Colonic mucosa (tissue), 4 donors: Measurements from ENCODE around the gene BTBD2. TPM values are rescaled to one million over a fixed set of nuclear protein-coding genes. Genes with fewer than 3 reads are reported as not detected.

Experiments
- DNase-seq: peaks from one replicate; pipeline ENCODE4 v3.0.0-alpha.2; 2020
- H3K27ac ChIP-seq: fragments of 200-600 bp; one replicate; pipeline ENCODE4 v1.8.0; 2021
- H3K27me3 ChIP-seq: fragments of 200-600 bp; one replicate; pipeline ENCODE4 v1.8.0; 2021
- H3K36me3 ChIP-seq: fragments of 200-600 bp; one replicate; pipeline ENCODE4 v1.8.0; 2021
- H3K4me1 ChIP-seq: fragments of 200-600 bp; one replicate; pipeline ENCODE4 v1.8.0; 2021; ENCODE audit warnings: mild to moderate bottlenecking
- H3K4me3 ChIP-seq: fragments of 200-600 bp; one replicate; pipeline ENCODE4 v1.8.0; 2021
- H3K9ac ChIP-seq, 2 donors: one replicate each; pipeline ENCODE4 v1.7.0; 2013; ENCODE audit warnings: control low read depth in 2 of 2, low read depth in 2 of 2, low read length in 2 of 2
- H3K9me3 ChIP-seq: fragments of 200-600 bp; one replicate; pipeline ENCODE4 v1.8.0; 2021
- CTCF ChIP-seq: fragments of 200-600 bp; IDR thresholded peaks from one replicate; pipeline ENCODE4 v1.8.0; 2022; ENCODE audit warnings: antibody characterized with exemption, mild to moderate bottlenecking
- intact Hi-C: fragments of 100-400 bp; cut with DNase I; formaldehyde crosslinking; loops from one replicate; pipeline ENCODE4 v1.14.1; 2022
- total RNA-seq, 2 donors: library from RNA; stranded (reverse); fragmentation: NEBNext Ultra II Directional in 1 of 2; extraction: Animal tissue kit (Norgen Biotek cat#: 25700) in 1 of 2; gene quantifications; one replicate each; pipeline ENCODE4 v1.2.1, GENCODE V29; 2021
- donor health status: healthy.
- donor health status: DM: no; HTN: no; CAD: no.
- donor health status: DM: no; HTN: no; CAD: no.

BTBD2 gene
- total RNA-seq, 2 donors from 2014 or later = 74.5 to 81.5 TPM

DNA sequence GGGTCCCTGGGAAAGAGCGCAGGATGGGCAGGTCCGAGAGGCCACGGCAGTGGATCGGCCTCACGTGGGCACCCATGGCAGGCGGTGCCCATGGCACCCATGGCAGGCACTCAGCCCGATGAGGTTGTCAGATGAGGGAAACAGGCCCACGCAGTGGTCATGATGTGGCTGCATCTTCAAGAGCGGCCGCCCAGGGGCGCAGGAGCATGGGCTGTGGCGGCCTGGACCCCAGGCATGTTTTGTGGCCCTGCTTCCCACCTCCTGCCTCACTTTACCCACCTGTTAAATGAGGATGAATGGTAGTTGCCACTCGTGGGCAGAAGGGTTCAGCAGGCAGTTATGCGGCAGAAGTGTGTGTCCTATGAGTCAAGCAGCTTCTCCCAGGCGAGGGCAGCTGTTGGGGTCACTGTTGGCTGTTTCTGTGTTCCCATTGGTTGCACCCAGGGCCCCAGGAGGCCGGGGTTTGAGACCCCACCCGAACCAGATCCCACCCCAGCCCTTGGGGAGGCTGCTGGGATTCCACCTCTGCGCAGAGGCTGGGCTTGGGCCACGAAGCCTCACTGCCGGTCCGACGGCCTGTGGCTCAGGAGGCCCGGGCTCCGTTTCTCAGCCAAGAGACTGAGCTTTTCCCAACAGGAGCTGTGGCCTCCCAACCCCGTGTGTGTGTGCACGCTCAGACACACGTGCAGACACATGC lies 44.6 kb downstream of the BTBD2 start:
- Histone ChIP-seq H3K27ac (no peak overlapping the region), H3K27me3 (no peaks in the 10 kb centered on the region), H3K9me3 (no peaks in the 10 kb centered on the region), H3K36me3 (peaks cover 7% of the 10 kb centered on the region), H3K9ac (no peak overlapping the region), H3K4me1 (no peaks in the 10 kb centered on the region), H3K4me3 (no peak overlapping the region)
- intact Hi-C loops = no loop called here
- no peak for DNase-seq
- TF ChIP-seq CTCF = no peak

- no peaks in the 10 kb centered on the region for H3K27me3 ChIP-seq
- no peak for DNase-seq
- no peak overlapping the region for H3K27ac ChIP-seq
- H3K9me3 ChIP-seq = no peaks in the 10 kb centered on the region
- no peaks in the 10 kb centered on the region for H3K4me1 ChIP-seq
- peaks cover 7% of the 10 kb centered on the region for H3K36me3 ChIP-seq
- intact Hi-C loops = no loop called here
- H3K9ac ChIP-seq = no peak overlapping the region
- no peak for TF ChIP-seq CTCF
- no peak overlapping the region for H3K4me3 ChIP-seq
Observed at GRCh38 chr19:1970003-1970805, 45.3 kb downstream of the BTBD2 start.

DNA sequence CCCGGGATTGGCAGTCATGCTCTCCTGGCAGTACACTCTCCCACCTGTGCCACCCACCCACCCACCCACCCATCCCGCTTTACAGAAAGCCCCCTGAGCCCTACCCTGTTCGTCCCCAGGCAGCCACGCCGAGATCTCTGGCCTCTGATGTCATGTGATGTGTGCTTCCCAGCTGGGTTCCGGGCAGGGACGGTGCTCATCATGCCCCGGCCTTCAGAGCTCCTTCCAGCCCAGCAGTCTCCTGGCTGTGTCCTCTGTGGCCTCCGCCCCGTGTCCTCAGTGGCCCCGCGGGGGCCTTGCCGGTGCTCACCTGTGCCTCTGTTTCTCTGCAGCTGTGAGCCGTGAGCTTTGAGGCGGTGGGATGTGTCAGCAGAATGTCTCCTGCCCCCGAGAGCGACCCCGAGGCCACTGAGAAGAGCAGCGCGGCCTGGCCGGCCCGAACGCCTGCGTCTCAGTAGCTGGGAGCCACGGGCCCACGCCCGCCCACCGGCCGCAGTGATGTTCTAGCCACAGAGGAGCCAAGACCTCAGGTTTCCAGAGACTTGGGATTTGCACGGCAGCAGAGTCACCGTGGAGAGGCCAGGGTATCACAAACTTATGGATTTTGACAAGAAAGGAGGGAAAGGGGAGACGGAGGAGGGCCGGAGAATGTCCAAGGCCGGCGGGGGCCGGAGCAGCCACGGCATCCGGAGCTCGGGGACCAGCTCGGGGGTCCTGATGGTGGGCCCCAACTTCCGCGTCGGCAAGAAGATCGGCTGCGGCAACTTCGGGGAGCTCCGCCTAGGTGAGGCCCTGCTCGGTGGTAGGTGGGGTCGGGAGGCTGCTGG lies 46.1 kb downstream of the BTBD2 start:
- Histone ChIP-seq H3K9me3 (no peaks in the 10 kb centered on the region), H3K36me3 (peaks cover 7% of the 10 kb centered on the region), H3K27ac (no peak overlapping the region), H3K4me3 (no peak overlapping the region), H3K9ac (no peak overlapping the region), H3K27me3 (no peaks in the 10 kb centered on the region), H3K4me1 (no peaks in the 10 kb centered on the region)
- TF ChIP-seq CTCF = no peak
- intact Hi-C loops = no loop called here
- DNase-seq = no peak

DNA sequence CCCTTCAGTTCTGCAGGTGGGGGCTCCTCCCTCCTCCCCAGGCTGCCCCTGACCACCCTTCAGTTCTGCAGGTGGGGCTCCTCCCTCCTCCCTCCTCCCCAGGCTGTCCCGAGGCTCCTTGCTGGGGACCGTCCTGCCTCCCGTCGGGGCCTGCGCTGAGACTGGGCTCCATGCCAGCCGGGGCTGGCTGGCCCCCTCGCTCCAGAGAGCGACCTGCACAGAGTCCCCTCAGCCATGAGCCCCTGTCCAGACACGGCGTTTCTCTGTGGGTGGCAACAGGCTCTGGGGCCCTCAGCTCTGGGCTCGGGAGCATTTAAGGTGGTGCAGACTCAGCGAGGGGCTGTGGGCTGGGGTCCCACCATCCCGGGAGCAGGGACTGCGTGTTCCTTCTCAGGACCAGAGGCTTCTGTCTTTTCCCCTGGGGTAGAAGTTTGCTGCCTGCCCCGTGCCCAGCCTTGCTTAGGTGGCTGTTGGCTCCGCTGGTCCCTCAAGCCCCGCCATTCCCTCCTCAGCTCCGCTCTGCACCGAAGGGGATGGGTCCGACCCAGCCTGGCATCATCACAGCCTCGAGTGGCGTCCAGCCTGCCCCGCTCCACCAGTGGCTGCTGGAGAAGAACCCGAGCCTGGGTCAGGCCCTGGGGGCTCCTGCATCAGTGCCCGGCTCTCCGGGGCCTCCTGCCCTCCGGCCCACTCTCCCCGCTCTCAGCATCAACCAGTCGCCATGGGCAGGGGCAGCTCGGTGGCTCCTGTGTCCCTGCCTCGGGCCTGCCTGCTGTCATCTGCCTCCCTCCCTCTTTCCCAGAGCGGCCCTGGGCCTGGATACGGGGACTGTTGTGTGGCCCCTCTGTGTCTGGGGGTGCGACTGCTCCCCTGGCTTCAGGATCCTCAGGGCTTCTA lies 47.0 kb downstream of the BTBD2 start:
- Histone ChIP-seq H3K36me3 (peaks cover 7% of the 10 kb centered on the region), H3K4me3 (no peak overlapping the region), H3K27me3 (no peaks in the 10 kb centered on the region), H3K9ac (no peak overlapping the region), H3K4me1 (no peaks in the 10 kb centered on the region), H3K27ac (no peak overlapping the region), H3K9me3 (no peaks in the 10 kb centered on the region)
- no peak for TF ChIP-seq CTCF
- intact Hi-C loops = no loop called here
- no peak for DNase-seq
